Measurements from ENCODE around the gene OR1A1. TPM values are rescaled to one million over a fixed set of nuclear protein-coding genes. Genes with fewer than 3 reads are reported as not detected.
"Not testable (repeated sequence)": the region's sequence is repeated elsewhere in the genome, so short reads cannot be mapped to it uniquely, and the experiment has no call there.

Gene OR1A1
- total and polyA plus RNA-seq, 2 of the 13 experiments (the other 11 are each of a cell fraction or from before 2014, with no cell fraction given), result not detected

GRCh38 chr17:3221850-3222249 is 14.4 kb downstream of the OR1A1 start:
- in situ Hi-C loops (cut with HindIII; ENCODE audit: extremely low pct_ligation_motif_present, low pct_unique_long_range_greater_than_20kb) (no loop called here), intact Hi-C loops (cut with micrococcal nuclease; ENCODE audit: unreplicated experiment) (no loop called here)
- Histone ChIP-seq H3K4me3 (replicated peaks in 1 of 3; ENCODE audit: insufficient read depth in 1 of 3, low read depth in 2 of 3, low read length in 3 of 3) (no peak overlapping the region), H3K9me3 (ENCODE audit: low read length) (no peaks in the 10 kb centered on the region), H3K79me2 (ENCODE audit: insufficient read depth, low read length) (no peaks in the 10 kb centered on the region), H2AFZ (ENCODE audit: low read length) (no peak overlapping the region), H3K4me2 (ENCODE audit: low read depth, low read length) (no peak overlapping the region), H3K36me3 (replicated peaks in 1 of 2; ENCODE audit: control insufficient read depth in 1 of 2, insufficient read depth in 2 of 2, low read length in 2 of 2) (no peaks in the 10 kb centered on the region), H3K27ac (ENCODE audit: extremely low read length, insufficient read depth, low read length) (no peak overlapping the region), H3K27me3 (ENCODE audit: control insufficient read depth in 1 of 2, insufficient read depth in 2 of 2, low read length in 2 of 2) (no peaks in the 10 kb centered on the region), H4K20me1 (ENCODE audit: insufficient read depth, low read length) (no peaks in the 10 kb centered on the region), H3K4me1 (ENCODE audit: insufficient read depth, low read length) (no peaks in the 10 kb centered on the region), H3K9ac (ENCODE audit: insufficient read depth, low read depth, low read length) (no peak overlapping the region)
- ATAC-seq (no peak), DNase-seq (ENCODE audit: low spot score) (no peak), FAIRE-seq (no peak)
- ChIA-PET CTCF (ENCODE audit: low intra/inter-chr PET ratio, low total read pairs) (no interaction called here), POLR2A (no interaction called here)
- BruUV-seq (replicated peaks), result no TSS peak
- TF ChIP-seq PCBP2 (optimal IDR thresholded peaks at IDR 0.05; ENCODE audit: low read depth, low read length, poor library complexity, severe bottlenecking), result no peak
- TF ChIP-seq JARID2 (CRISPR knock-in tag; IDR thresholded peaks at IDR 0.05; ENCODE audit: insufficient replicate concordance), result no peak
- no peak for TF ChIP-seq KDM1A (CRISPR knock-in tag; IDR thresholded peaks at IDR 0.05)
- WGBS (ENCODE audit: low lambda C conversion rate), result 2% methylated on average over 2 of the region's 2 CpGs

DNA sequence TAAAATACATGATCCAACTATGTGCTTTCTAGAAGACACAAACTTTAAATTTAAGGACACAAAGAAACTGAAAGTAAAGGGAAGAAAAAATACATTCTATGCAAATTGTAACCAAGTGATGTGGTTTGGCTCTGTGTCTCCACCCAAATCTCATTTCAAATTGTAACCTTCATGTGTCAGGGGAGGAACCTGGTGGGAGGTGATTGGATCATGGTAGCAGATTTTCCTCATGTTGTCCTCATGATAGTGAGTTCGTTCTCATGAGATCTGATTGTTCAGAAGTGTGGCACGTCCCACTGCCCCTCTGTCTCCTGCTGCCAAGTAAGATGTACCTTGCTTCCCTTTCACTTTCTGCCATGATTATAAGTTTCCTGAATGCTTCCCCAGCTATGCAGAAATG is 15.0 kb downstream of the OR1A1 start:
- TF ChIP-seq STAT5B (CRISPR knock-in tag; IDR thresholded peaks at IDR 0.05) (no peak), KDM5A (IDR thresholded peaks at IDR 0.05; ENCODE audit: borderline replicate concordance, low read length) (no peak), ZNF598 (CRISPR knock-in tag; IDR thresholded peaks at IDR 0.05; ENCODE audit: borderline replicate concordance) (no peak)
- Histone ChIP-seq H3K36me3 (replicated peaks in 1 of 2; ENCODE audit: control insufficient read depth in 1 of 2, insufficient read depth in 2 of 2, low read length in 2 of 2) (no peaks in the 10 kb centered on the region), H3K27me3 (ENCODE audit: control insufficient read depth in 1 of 2, insufficient read depth in 2 of 2, low read length in 2 of 2) (no peaks in the 10 kb centered on the region), H3K9ac (ENCODE audit: insufficient read depth, low read depth, low read length) (no peak overlapping the region), H3K9me3 (ENCODE audit: low read length) (no peaks in the 10 kb centered on the region), H3K4me1 (ENCODE audit: insufficient read depth, low read length) (no peaks in the 10 kb centered on the region), H2AFZ (ENCODE audit: low read length) (no peak overlapping the region), H4K20me1 (ENCODE audit: insufficient read depth, low read length) (no peaks in the 10 kb centered on the region), H3K79me2 (ENCODE audit: insufficient read depth, low read length) (no peaks in the 10 kb centered on the region), H3K4me3 (replicated peaks in 1 of 3; ENCODE audit: insufficient read depth in 1 of 3, low read depth in 2 of 3, low read length in 3 of 3) (no peak overlapping the region), H3K4me2 (ENCODE audit: low read depth, low read length) (no peak overlapping the region), H3K27ac (ENCODE audit: extremely low read length, insufficient read depth, low read length) (no peak overlapping the region)
- no peak for DNase-seq (ENCODE audit: low spot score)
- POLR2A ChIA-PET, result no interaction called here
- intact Hi-C loops (cut with micrococcal nuclease; ENCODE audit: unreplicated experiment) (no loop called here), in situ Hi-C loops (cut with HindIII; ENCODE audit: extremely low pct_ligation_motif_present, low pct_unique_long_range_greater_than_20kb) (no loop called here)
- 0% methylated on average over 2 of the region's 2 CpGs for WGBS (ENCODE audit: low lambda C conversion rate)
- BruUV-seq (replicated peaks), result no TSS peak
- FAIRE-seq, result no peak
- CTCF ChIA-PET (ENCODE audit: low intra/inter-chr PET ratio, low total read pairs), result no interaction called here
- ATAC-seq, result no peak

- H2AFZ ChIP-seq (ENCODE audit: low read length); H3K4me3 ChIP-seq (replicated peaks in 1 of 3; ENCODE audit: insufficient read depth in 1 of 3, low read depth in 2 of 3, low read length in 3 of 3); intact Hi-C loops (cut with micrococcal nuclease; ENCODE audit: unreplicated experiment); H3K9me3 ChIP-seq (ENCODE audit: low read length); H3K79me2 ChIP-seq (ENCODE audit: insufficient read depth, low read length); in situ Hi-C loops (cut with HindIII; ENCODE audit: extremely low pct_ligation_motif_present, low pct_unique_long_range_greater_than_20kb); H3K27ac ChIP-seq (ENCODE audit: extremely low read length, insufficient read depth, low read length); H4K20me1 ChIP-seq (ENCODE audit: insufficient read depth, low read length); H3K4me1 ChIP-seq (ENCODE audit: insufficient read depth, low read length); POLR2A ChIA-PET; BruUV-seq (replicated peaks); H3K4me2 ChIP-seq (ENCODE audit: low read depth, low read length); H3K9ac ChIP-seq (ENCODE audit: insufficient read depth, low read depth, low read length); ATAC-seq; H3K27me3 ChIP-seq (ENCODE audit: control insufficient read depth in 1 of 2, insufficient read depth in 2 of 2, low read length in 2 of 2); FAIRE-seq; H3K36me3 ChIP-seq (replicated peaks in 1 of 2; ENCODE audit: control insufficient read depth in 1 of 2, insufficient read depth in 2 of 2, low read length in 2 of 2); DNase-seq (ENCODE audit: low spot score); CTCF ChIA-PET (ENCODE audit: low intra/inter-chr PET ratio, low total read pairs): not testable (repeated sequence)
These were observed 17.4 kb downstream of the OR1A1 start for GRCh38 chr17:3224721-3225352.

GRCh38 chr17:3232300-3232699 is 24.8 kb downstream of the OR1A1 start:
- ATAC-seq; H4K20me1 ChIP-seq (ENCODE audit: insufficient read depth, low read length); H3K9me3 ChIP-seq (ENCODE audit: low read length); H2AFZ ChIP-seq (ENCODE audit: low read length); DNase-seq (ENCODE audit: low spot score); H3K27ac ChIP-seq (ENCODE audit: extremely low read length, insufficient read depth, low read length); H3K79me2 ChIP-seq (ENCODE audit: insufficient read depth, low read length); BruUV-seq (replicated peaks); H3K4me2 ChIP-seq (ENCODE audit: low read depth, low read length); intact Hi-C loops (cut with micrococcal nuclease; ENCODE audit: unreplicated experiment); FAIRE-seq; H3K4me3 ChIP-seq (replicated peaks in 1 of 3; ENCODE audit: insufficient read depth in 1 of 3, low read depth in 2 of 3, low read length in 3 of 3); CTCF ChIA-PET (ENCODE audit: low intra/inter-chr PET ratio, low total read pairs); H3K27me3 ChIP-seq (ENCODE audit: control insufficient read depth in 1 of 2, insufficient read depth in 2 of 2, low read length in 2 of 2); H3K9ac ChIP-seq (ENCODE audit: insufficient read depth, low read depth, low read length); H3K4me1 ChIP-seq (ENCODE audit: insufficient read depth, low read length); POLR2A ChIA-PET; H3K36me3 ChIP-seq (replicated peaks in 1 of 2; ENCODE audit: control insufficient read depth in 1 of 2, insufficient read depth in 2 of 2, low read length in 2 of 2); in situ Hi-C loops (cut with HindIII; ENCODE audit: extremely low pct_ligation_motif_present, low pct_unique_long_range_greater_than_20kb): not testable (repeated sequence)
- WGBS (ENCODE audit: low lambda C conversion rate), result 34% methylated on average over 5 of the region's 8 CpGs
